IPS DF 6.9 (cell line): ENCODE results near the gene BICD1.

Experiments used
- DNase-seq: peaks from one replicate; pipeline ENCODE4 v3.0.0-alpha.2; 2013; ENCODE audit warnings: low read depth, low spot score
- H3K27ac ChIP-seq: one replicate; pipeline ENCODE4 v1.5.1; 2013; ENCODE audit warnings: low read length, control low read depth
- H3K27me3 ChIP-seq: 2 replicates; pipeline ENCODE4 v1.6.1; 2013; ENCODE audit warnings: mild to moderate bottlenecking, low read length; ENCODE audit not compliant: control insufficient read depth, insufficient read depth
- H3K36me3 ChIP-seq: 2 replicates; pipeline ENCODE4 v1.6.1; 2013; ENCODE audit warnings: low read length; ENCODE audit not compliant: control insufficient read depth, insufficient read depth
- H3K4me1 ChIP-seq: 2 replicates; pipeline ENCODE4 v1.6.1; 2013; ENCODE audit warnings: low read length; ENCODE audit not compliant: control insufficient read depth, insufficient read depth
- H3K4me3 ChIP-seq: 2 replicates; pipeline ENCODE4 v1.5.1; 2013; ENCODE audit warnings: mild to moderate bottlenecking, low read length
- H3K9me3 ChIP-seq: 2 replicates; pipeline ENCODE4 v1.6.1; 2013; ENCODE audit warnings: low read length, inconsistent platforms; ENCODE audit not compliant: control insufficient read depth, insufficient read depth
- WGBS: extraction: QIAGEN DNeasy Blood & Tissue Kit; methylation state at CpG from one replicate; pipeline ENCODE4 v1.1.7; 2013; ENCODE audit warnings: mixed read lengths, missing lambda C conversion rate; ENCODE audit not compliant: insufficient read length, insufficient coverage; 5-methylcytosine and 5-hydroxymethylcytosine counted together

BICD1 gene

DNA sequence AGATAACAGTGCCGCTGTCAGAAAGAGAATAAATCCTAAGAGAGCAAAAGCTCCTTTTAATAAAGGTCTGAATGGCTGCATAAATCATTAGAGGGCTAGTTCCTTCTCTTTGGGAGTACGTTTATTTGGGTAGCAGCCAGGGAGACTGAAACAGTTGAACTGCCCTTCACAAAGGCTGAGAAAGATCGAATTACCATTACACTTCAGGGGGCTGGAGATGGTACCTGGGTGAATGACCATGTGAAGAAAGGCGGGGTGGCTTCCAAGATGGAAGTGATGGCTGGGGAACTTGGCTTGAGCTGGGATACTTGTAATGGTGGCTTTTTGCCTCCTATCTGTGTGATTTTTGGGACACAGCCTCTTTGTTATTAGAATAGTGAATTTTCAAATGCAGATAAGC, 291.0 kb downstream of the BICD1 start:
- Histone ChIP-seq H3K4me1 (peaks cover 3% of the 10 kb centered on the region; the same call in 1 of the 2 replicates), H3K36me3 (no peaks in the 10 kb centered on the region), H3K4me3 (no peak overlapping the region), H3K9me3 (no peaks in the 10 kb centered on the region), H3K27ac (no peak overlapping the region), H3K27me3 (no peaks in the 10 kb centered on the region)
- no CpG with 5 or more reads among the region's 4 CpGs for WGBS
- no peak for DNase-seq

DNA sequence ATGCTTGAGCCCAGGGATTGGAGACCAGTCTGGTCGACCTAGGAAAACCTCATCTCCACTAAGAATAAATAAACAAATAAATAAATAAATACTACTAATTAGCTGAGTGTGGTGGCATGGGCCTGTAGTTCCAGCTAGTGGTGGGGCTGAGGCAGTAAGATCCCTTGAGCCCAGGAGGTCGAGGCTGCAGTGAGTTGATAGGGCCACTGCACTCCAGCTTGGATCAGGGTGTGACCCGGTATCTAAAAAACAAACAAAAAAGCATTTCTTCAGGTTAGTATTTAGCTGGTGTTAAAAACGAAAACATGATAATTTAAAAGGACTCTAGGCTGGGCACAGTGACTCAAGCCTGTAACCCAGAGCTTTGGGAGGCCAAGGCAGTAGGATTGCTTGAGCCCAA, 291.5 kb downstream of the BICD1 start:
- Histone ChIP-seq H3K9me3 (no peaks in the 10 kb centered on the region), H3K27me3 (no peaks in the 10 kb centered on the region), H3K4me1 (peaks cover 3% of the 10 kb centered on the region; the same call in 1 of the 2 replicates), H3K27ac (no peak overlapping the region), H3K36me3 (no peaks in the 10 kb centered on the region; the same call in 1 of the 2 replicates), H3K4me3 (no peak overlapping the region)
- no CpG with 5 or more reads among the region's 4 CpGs for WGBS
- no peak for DNase-seq

DNA sequence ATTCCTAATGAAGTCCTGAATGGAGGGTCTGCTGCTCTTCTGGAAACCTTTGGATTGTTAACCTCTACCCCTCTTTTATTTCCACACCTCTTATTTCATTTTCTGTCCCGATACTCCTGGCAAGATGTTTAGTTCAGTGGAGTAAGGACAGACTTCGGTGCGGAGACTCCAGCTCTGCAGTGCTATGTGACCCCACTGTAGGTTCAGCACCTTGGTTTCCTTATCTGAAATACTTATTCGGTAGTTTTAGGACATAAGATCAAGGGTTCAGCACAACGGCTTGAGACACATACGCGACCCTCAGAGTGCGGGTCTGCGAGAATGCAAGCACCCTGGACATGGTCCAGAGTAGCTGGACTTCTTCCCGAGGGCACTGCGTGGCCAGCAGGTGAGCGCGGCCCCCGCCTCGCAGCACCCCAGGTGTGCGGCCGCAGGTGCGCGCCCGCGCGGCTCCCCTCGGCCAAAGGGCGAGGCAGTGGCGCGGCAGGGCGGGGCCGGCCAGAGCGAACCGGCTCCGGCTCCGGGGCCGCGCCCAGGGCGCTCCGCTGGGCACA, 292.2 kb downstream of the BICD1 start:
- Histone ChIP-seq H3K36me3 (no peaks in the 10 kb centered on the region; the same call in 1 of the 2 replicates), H3K4me1 (peaks cover 3% of the 10 kb centered on the region; the same call in 1 of the 2 replicates), H3K27ac (no peak overlapping the region), H3K4me3 (peak overlapping the region; percentile 83; the same call in 1 of the 2 replicates), H3K9me3 (no peaks in the 10 kb centered on the region), H3K27me3 (no peaks in the 10 kb centered on the region)
- no peak for DNase-seq
- no CpG with 5 or more reads among the region's 36 CpGs for WGBS

DNA sequence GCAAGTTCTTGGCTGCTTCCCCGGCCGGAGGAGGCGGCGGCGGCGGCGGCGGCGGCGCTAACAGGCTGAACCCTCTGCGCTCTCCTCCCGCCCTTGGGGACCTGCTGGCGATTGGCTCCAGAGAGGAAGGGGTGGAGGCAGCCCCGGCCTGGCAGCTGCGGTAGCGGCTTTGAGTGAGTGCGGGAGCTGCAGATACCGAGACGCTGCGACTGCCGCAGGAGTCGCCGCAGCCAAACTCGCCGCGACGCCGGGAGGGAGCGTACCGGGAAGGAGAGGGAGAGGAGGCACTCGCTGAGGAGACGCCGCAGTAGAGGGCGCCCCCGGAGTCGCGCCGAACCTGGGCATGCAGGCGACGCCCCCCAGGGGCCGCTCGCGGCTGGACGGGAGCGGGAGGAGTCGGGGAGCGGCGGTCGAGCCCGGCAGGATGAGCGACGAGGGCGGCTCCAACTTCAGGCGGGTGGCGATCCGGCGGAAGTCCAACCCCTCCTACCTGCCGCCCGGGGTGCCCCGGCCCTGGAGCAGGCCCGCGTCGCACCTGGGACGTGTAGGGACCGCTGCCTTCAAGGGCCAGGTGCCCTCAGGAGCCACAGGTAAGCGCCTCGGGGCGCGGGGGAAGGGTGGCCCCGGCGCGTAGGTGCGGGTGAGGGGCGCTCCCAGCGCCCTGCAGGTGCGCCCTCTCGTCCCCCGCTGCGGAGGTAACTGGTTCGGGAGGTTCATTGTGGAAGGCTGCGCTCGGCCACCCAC, 292.9 kb downstream of the BICD1 start, which contains the start of gene FGD4:
Gene FGD4 (plus strand): TSS at position 189 of the 744 bp plus-strand sequence.
- Histone ChIP-seq H3K27ac (no peak within 1 kb of the TSS), H3K27me3 (no peaks in the 10 kb centered on the region), H3K4me1 (peaks cover 3% of the 10 kb centered on the region; the same call in 1 of the 2 replicates), H3K36me3 (no peaks in the 10 kb centered on the region; the same call in 1 of the 2 replicates), H3K9me3 (no peaks in the 10 kb centered on the region), H3K4me3 (peak within 1 kb of the TSS; percentile 83)
- DNase-seq, result no peak
- no CpG with 5 or more reads among the region's 82 CpGs for WGBS

DNA sequence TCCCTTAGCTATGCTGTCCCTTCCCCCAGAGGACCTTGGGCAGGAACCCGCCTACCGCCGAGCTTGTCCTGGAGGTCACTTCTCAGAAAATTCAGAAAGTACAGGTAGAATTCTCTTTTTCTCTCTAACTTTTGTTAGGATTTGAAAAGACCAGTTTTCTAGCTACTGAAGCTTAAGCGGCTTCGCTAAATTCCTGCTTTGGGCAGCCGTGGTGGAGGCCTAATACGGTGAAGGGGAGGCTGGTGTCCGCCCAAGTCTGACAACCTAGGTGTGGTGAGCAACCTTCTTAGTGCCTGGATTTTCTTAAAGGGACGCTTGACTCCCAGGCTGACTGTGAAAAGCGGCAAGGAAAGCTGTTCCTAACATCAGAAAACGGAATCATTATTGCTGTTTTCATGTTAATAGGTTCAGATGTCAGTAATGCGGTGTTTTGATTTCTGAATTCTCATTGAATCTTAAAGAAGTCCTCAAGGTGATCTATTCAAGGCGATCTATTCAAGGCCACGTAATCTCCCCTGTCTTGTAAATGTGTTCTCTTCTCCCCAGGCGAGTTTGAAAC, 293.5 kb downstream of the BICD1 start:
- no peaks in the 10 kb centered on the region for H3K9me3 ChIP-seq
- H3K36me3 ChIP-seq, result no peaks in the 10 kb centered on the region; the same call in 1 of the 2 replicates
- no peak for DNase-seq
- H3K4me1 ChIP-seq, result peaks cover 3% of the 10 kb centered on the region; the same call in 1 of the 2 replicates
- WGBS, result no CpG with 5 or more reads among the region's 15 CpGs
- no peaks in the 10 kb centered on the region for H3K27me3 ChIP-seq
- peak overlapping the region; percentile 83 for H3K4me3 ChIP-seq
- no peak overlapping the region for H3K27ac ChIP-seq

DNA sequence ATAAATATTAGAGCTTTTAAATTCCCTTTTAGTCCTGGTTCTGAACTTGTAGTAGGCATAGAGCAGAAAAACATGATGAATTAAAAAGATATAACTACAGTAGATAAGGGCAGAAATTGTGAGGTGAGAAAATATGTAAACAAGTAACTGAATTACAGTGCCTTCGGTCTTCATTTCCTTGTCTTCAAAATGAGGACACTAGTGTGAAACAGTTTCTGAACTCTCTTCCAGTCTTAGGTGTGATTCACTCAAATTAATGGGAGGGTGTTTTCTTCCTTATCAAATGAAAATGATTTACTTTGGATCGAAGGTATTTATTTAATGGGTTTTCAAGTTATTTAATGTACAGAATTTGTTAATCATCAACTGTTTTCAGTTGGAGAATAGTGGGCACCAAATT, 294.2 kb downstream of the BICD1 start:
- H3K27me3 ChIP-seq, result no peaks in the 10 kb centered on the region
- no peaks in the 10 kb centered on the region; the same call in 1 of the 2 replicates for H3K36me3 ChIP-seq
- peaks cover 3% of the 10 kb centered on the region; the same call in 1 of the 2 replicates for H3K4me1 ChIP-seq
- H3K9me3 ChIP-seq, result no peaks in the 10 kb centered on the region
- H3K27ac ChIP-seq, result no peak overlapping the region
- no CpG with 5 or more reads among the region's 2 CpGs for WGBS
- DNase-seq, result no peak
- peak overlapping the region; percentile 83; the same call in 1 of the 2 replicates for H3K4me3 ChIP-seq

DNA sequence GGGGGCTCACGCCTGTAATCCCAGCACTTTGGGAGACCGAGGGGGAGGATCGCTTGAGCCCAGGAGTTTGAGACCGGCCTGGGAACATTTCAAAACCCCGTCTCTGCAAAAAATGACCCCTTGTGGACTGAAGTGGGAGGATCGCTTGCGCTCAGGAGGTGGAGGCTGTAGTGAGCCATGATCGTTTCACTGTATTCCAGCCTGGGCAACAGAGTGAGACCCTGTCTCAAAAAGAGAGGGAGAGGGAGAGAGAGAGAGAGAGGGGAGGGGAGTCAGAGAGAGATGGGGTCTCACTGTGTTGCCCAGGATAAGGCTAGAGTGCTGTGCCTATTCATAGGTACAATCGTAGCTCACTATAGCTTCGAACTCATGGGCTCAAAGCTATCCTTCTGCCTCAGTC, 295.5 kb downstream of the BICD1 start:
- peaks cover 3% of the 10 kb centered on the region; the same call in 1 of the 2 replicates for H3K4me1 ChIP-seq
- no peak for DNase-seq
- H3K4me3 ChIP-seq, result no peak overlapping the region
- H3K27me3 ChIP-seq, result no peaks in the 10 kb centered on the region
- H3K27ac ChIP-seq, result no peak overlapping the region
- H3K9me3 ChIP-seq, result no peaks in the 10 kb centered on the region
- no peaks in the 10 kb centered on the region; the same call in 1 of the 2 replicates for H3K36me3 ChIP-seq
- WGBS, result no CpG with 5 or more reads among the region's 10 CpGs

DNA sequence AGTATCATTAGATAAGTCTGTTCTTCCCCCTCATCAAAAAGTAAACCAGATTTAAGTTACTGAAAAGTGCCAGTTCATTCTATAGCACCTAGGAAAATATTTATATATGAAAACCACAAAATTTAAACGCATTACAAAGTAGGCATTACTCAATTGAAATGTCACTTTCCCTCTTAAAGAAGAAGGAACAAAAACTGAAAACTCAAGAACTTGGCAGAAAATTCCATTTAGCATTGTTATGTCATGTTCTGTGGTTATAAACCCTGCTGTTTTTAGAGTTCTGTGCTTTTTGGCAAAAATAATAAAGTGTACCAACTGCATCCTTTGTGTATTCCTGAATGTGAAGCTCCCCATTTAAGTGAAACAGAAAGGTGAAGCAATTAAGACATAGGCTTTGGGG, 296.3 kb downstream of the BICD1 start:
- H3K27ac ChIP-seq, result no peak overlapping the region
- DNase-seq, result no peak
- H3K4me1 ChIP-seq, result 0 out of 2 replicates have a peak, but pooled peaks cover 1% of the 10 kb centered on the region
- H3K4me3 ChIP-seq, result no peak overlapping the region
- no CpG with 5 or more reads among the region's 1 CpG for WGBS
- no peaks in the 10 kb centered on the region for H3K9me3 ChIP-seq
- no peaks in the 10 kb centered on the region; the same call in 1 of the 2 replicates for H3K36me3 ChIP-seq
- no peaks in the 10 kb centered on the region for H3K27me3 ChIP-seq

DNA sequence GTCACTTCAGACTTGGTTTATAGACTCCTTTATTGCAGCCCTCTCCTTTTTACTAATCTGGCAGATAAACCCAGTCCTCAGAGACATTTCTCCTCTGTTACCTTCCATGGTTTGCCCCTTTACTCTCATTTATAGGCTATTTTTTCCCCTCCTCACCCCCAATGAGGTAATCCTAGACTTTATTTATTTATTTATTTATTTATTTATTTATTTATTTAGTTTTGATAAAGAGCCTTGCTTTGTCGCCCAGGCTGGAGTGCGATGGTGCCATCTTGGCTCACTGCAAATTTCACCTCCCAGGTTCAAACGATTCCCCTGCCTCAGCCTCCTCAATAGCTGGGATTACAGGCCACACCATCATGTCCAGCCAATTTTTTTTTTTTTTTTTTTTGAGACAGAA, 301.1 kb downstream of the BICD1 start:
- Histone ChIP-seq H3K27ac (no peak overlapping the region), H3K27me3 (no peaks in the 10 kb centered on the region), H3K36me3 (no peaks in the 10 kb centered on the region; the same call in 1 of the 2 replicates), H3K4me3 (no peak overlapping the region), H3K4me1 (no peaks in the 10 kb centered on the region), H3K9me3 (no peaks in the 10 kb centered on the region)
- DNase-seq, result no peak
- no CpG with 5 or more reads among the region's 3 CpGs for WGBS

DNA sequence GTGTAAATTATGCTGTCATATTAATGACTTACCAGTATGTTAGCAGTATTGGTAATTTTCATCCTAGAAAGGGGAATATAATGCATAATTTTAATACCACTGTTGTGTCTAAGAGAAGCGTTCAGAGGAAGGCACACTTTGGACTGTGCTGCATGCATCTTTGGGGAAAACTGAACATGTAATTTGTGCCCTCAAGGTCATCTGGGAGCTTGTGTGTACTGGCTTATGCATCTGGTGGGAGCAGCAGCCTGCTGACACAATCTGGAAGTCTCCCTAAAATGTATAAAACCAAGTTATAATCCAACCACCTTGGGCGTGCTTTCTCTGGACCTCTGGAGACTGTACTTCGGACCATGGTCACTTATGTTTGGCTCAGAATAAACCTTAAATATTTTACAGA, 306.8 kb downstream of the BICD1 start:
- no peaks in the 10 kb centered on the region for H3K36me3 ChIP-seq
- no peak overlapping the region for H3K4me3 ChIP-seq
- H3K27ac ChIP-seq, result no peak overlapping the region
- no peaks in the 10 kb centered on the region for H3K9me3 ChIP-seq
- DNase-seq, result no peak
- H3K27me3 ChIP-seq, result no peaks in the 10 kb centered on the region
- no CpG with 5 or more reads among the region's 3 CpGs for WGBS
- H3K4me1 ChIP-seq, result no peaks in the 10 kb centered on the region
